HG02678 (cell line): ENCODE measurements around the gene KRCC1.
"Not testable (repeated sequence)": the region's sequence is repeated elsewhere in the genome, so short reads cannot be mapped to it uniquely, and the experiment has no call there.

ENCODE experiments used
- ATAC-seq: cut with Tn5 transposase; IDR thresholded peaks from one replicate; pipeline ENCODE4 v1.9.1; 2021; ENCODE audit warnings: mild to moderate bottlenecking, moderate library complexity; ENCODE audit not compliant: unreplicated experiment

Gene KRCC1

DNA sequence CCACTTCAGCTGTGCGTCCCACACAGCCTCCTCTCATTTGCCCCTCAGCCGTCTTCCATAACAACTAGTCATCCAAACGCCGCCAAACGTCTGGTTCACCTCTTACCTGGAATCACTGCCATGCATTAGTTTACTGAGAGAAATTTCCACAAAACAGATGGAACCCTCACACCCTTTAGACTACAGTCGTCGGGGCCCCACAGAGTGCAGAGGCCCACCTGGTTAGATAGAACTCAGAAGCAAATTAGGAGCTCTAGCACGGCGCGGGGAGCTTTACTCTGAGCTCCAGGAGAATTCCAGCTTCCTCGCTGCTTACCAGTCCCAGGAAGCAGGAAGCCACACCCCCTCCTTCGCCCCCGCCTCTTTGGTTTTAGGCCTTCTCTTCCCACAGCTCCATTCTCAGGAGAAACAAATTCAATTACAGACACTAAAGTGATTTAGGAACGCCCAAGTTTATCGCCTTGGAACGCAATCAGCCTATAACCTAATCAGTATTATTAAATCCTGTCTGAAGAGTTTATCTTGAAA lies 48.6 kb downstream of the KRCC1 start:
- no peak for ATAC-seq

DNA sequence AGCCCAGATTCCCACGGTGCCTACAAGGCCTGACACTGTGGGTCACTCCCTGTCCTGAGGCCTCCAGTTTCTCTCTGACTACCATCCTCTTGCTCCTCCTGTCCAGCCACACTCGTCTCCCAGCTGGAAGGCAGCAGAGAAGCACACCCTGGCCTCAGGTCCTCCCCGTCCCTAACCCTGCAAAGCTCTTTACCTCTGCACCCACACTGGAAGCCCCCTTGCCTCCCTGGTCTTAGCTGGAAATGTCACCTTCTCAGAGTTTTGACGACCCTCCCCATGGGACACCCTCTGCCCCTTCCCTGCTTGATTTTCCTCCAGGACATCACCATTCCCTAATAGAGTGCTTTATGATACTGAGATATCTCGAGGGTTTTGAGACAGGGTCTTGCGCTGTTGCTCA lies 49.8 kb downstream of the KRCC1 start:
- ATAC-seq: no peak

DNA sequence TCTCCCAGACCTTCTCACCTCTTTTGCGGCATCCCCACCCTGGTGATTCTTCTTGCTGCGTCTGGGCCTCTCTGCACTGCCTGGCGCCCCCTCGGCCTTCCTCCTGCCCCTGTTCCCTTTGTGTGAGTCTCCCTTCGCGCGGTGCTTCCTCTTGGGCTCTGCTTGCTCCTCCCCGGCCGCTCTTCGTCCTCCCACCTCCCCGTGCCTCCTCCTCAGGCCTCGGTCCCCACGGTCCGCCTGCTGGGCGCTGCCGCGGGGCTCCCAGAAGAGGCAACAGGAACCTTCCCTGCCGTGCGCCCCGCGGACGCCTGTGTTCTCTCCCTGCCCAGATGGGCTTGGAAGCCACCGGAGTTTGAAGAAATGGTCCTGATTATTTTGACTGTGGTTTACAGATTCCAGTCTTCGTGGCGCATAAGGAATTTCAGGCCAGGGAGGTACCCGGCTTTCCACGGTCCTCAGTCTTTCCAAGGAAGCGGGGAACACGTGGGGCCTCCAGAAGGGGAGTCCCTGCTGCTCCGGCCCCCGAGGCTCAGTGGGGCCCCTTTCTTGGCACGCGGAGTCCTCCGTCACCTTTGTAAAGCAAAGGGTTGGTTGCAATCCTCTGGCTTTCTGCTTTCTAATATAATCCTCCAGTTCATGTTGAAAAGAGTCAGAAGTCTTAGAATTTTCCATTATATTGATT lies 52.4 kb downstream of the KRCC1 start:
- ATAC-seq: no peak

DNA sequence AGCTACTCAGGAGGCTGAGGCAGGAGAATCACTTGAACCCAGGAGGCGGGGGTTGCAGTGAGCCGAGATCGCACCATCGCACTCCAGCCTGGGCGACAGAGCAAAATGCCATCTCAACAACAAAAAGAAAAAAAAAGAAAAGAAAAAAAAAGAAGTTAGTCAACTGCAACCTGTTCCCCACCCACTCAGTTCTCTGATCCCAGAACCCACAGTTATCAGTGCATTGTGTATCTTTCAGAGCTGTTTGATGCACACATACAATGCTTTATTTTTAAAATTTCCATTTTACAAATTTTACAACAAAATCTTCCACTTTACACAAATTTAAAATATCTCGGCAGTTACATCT lies 53.2 kb downstream of the KRCC1 start:
- ATAC-seq: no peak

DNA sequence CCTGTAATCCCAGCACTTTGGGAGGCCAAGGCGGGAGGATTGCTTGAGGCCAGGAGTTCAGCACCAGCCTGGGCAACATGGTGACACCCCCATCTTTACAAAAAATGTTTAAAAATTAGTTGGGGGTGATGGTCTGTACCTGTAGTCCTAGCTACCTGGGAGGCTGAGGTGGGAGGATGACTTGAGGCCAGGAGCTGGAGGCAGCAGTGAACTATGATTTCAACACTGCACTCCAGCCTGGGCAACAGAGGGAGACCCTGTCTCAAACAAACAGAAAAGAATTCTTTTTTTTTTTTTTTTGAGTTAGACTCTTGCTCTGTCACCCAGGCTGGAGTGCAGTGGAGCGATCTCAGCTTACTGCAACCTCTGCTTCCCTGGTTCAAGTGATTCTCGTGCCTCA lies 55.1 kb downstream of the KRCC1 start:
- not testable (repeated sequence) for ATAC-seq

DNA sequence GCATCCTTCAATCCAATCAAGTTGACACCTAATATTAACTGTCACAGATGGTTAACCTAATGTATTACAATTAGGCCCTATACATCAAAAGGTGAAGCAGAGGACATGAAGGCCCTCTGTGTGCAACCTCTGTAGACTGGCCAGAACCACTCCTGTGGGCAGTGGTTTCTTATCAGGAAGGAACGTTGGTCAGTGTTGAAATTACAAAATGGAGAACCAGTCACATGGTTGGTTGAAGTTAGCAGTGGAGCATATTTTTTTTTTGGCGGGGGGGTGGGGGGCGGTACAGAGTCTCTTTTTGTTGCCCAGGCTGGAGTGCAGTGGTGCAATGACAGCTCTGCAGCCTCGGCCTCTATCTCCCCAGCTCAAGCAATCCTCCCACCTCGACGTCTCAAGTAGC lies 59.0 kb downstream of the KRCC1 start:
- no peak for ATAC-seq

DNA sequence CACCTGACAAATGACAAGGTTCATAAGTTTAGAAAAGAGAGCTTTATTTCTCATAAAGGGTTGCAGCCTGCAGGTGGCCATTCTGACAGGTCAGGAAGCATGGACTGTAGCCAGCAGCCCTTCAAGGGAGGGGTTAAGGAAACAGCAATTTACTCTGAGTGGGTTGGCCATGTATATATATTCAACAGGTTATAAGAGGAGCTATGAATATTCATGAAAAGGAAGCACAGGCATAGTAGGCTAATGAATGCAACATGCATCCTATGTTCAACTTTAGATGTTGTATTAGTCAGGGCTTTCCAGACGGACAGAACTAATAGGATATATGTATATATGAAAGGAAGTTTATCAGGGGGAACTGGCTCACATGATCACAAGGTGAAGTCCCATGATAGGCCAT lies 59.8 kb downstream of the KRCC1 start:
- no peak for ATAC-seq

DNA sequence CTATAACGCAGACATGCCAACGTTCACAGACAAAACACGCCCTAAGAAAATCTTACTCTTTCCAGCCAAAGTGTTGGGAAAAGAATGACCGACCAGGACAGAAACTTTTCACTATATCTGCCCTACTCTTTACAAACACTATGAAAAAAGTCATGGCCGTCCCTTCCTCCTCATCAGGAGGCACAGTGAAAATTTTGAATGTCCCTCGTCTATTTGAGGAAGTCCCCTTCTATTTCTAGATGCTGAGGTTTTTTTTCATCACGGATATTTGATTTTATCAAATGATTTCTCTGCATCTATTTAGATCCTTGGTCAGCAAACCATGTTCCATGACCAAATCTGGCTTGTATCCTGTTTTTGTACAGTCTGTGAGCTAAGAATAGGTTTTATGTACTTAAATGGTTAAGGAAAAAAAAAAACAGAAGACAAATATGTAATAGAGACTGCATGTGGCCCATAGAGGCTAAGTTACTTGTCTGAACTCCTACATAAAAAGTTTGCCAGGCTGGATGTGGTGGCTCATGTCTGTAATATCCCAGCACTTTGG lies 61.2 kb downstream of the KRCC1 start:
- ATAC-seq: not testable (repeated sequence)

DNA sequence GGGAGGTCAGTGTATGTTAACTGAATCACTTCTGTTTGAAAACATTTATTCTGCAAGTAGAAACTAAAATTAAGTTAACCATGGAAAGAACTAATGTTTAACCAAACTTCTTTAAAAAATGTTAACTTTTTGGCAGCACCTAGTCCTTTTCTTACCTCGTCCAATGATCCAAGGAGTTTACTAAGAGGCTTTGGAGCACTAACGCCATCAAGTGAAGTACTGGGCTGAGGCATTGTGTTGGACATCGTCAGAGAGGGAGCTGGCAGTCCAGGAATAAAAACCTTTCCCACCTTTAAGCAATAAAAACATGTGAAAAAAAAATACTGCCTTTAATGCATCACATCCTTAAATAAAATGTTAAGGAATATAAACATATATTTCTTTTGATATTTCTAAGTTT lies 63.0 kb downstream of the KRCC1 start:
- ATAC-seq: not testable (repeated sequence)

DNA sequence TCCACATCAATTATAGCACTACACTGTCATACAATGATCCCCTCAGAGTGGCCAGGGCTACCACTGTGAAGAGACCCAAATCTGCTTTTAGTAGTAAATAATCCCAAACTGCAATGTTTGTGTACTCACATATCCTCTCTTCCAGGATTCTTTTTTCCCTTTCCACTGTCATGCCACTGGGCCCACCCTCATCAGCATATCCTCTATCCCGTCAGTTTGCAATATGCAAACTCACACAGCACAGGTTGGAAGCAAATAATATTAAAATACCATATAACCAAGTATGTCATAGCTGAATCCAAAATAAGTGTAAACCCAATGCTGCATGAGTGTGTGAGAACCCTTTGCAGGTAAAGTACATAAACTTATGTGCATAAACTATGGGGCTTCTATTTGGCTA lies 68.1 kb downstream of the KRCC1 start:
- ATAC-seq: not testable (repeated sequence)

DNA sequence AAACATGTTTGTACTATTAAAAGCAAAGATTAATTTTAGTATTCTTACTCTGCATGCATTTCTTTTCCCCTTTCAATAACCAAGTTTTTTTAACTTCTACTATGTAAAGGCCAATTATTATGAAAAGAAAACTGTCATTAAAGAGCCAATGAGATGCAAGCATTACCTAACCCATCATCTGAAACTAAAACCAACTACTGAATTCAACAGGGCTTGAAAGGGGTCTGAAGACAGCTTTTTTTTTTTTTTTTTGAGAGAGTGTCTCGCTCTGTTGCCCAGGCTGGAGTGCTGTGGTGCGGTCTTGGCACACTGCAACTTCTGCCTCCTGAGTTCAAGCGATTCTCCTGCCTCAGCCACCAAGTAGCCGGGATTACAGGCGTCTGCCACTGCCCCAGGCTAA lies 69.7 kb downstream of the KRCC1 start:
- ATAC-seq: not testable (repeated sequence)

DNA sequence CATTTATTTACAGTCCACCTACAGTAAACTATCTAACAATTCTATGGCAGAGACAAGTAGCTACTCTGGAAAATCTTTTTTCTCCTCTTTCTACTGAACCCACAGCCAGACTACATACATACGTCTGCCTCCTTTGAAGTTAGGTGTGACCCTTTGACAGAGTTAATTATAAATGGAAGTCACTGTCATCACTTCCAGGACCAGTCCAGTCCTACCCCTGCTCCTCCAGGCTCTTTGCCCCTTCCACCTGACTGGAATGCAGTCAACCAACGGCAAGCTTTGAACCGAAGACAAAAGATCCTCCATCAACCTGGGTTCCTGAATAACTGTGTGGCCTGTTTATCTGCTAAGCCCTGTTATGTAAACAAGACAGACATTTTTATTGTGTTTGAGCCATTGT lies 74.4 kb downstream of the KRCC1 start:
- not testable (repeated sequence) for ATAC-seq
